HepG2 (cell line): Measurements from ENCODE around the gene GFPT2. TPM values are rescaled to one million over a fixed set of nuclear protein-coding genes. Genes with fewer than 3 reads are reported as not detected.

Experiments
- ATAC-seq: fragments of 200-7000 bp; cut with Tn5 transposase; 3 replicates; pipeline ENCODE4 v1.9.1; 2020; ENCODE audit warnings: mild to moderate bottlenecking, moderate library complexity
- BruUV-seq: library from RNA; stranded (reverse); fragments of 400-500 nt; replicated peaks from 2 replicates; lab custom pipeline; 2021; lab: Mats Ljungman, UMichigan
- CTCF ChIA-PET: fragments of 300-600 bp; formaldehyde crosslinking; extraction: SDS; loops from one replicate; lab custom pipeline; 2021; ENCODE audit warnings: low total read pairs, inconsistent platforms, low intra/inter-chr PET ratio; lab: Yijun Ruan, JAX
- POLR2A ChIA-PET: fragments of 350-600 bp; sonication (Branson Sonifier 250); formaldehyde crosslinking; loops from one replicate; lab custom pipeline; 2020; ENCODE audit warnings: antibody characterized with exemption, inconsistent platforms; lab: Yijun Ruan, JAX
- DNase-seq: peaks from one replicate; pipeline ENCODE4 v3.0.0-alpha.2; 2015; ENCODE audit warnings: low spot score
- FAIRE-seq: peaks from 3 replicates; lab custom pipeline; 2011; peaks lifted over from hg19 to GRCh38; lab: Jason Lieb, UNC
- H2AFZ ChIP-seq: one replicate; pipeline ENCODE4 v1.6.1; 2011; ENCODE audit warnings: low read length, inconsistent platforms
- H3K27ac ChIP-seq: fragments of 300-600 bp; 3 replicates; pipeline ENCODE4 v1.8.0; 2011; ENCODE audit warnings: mixed run types, mild to moderate bottlenecking, mixed read lengths, low read length, inconsistent platforms; ENCODE audit not compliant: insufficient read depth; ENCODE audit errors: extremely low read length
- H3K27me3 ChIP-seq, 2 experiments: fragments of 200-600 bp in 1 of 2; 2 replicates in 1 of 2; 3 replicates in 1 of 2; pipeline versions ENCODE4 v1.6.0 to v1.8.0; 2011; ENCODE audit warnings: low read length in 2 of 2, mild to moderate bottlenecking in 2 of 2, moderate library complexity in 2 of 2, inconsistent platforms in 1 of 2; ENCODE audit not compliant: insufficient read depth in 2 of 2, control insufficient read depth in 1 of 2
- H3K36me3 ChIP-seq, 2 experiments: fragments of 200-600 bp in 1 of 2; replicated peaks in 1 of 2; 2 replicates in 1 of 2; 3 replicates in 1 of 2; pipeline versions ENCODE4 v1.5.1 to v1.8.0; 2011; ENCODE audit warnings: low read length in 2 of 2, inconsistent platforms in 1 of 2; ENCODE audit not compliant: insufficient read depth in 2 of 2, control insufficient read depth in 1 of 2
- H3K4me1 ChIP-seq: 2 replicates; pipeline ENCODE4 v1.5.1; 2012; ENCODE audit warnings: low read length, inconsistent platforms; ENCODE audit not compliant: insufficient read depth
- H3K4me2 ChIP-seq: 2 replicates; pipeline ENCODE4 v1.6.0; 2011; ENCODE audit warnings: low read depth, low read length, inconsistent platforms
- H3K4me3 ChIP-seq, 3 experiments: fragments of 200-600 bp in 1 of 3; sonication (generic), shearing (Covaris generic) in 1 of 3; replicated peaks in 1 of 3; 2 replicates each; pipeline ENCODE4 v1.5.1; 2011 to 2016; ENCODE audit warnings: low read length in 3 of 3, inconsistent platforms in 2 of 3, low read depth in 2 of 3, mild to moderate bottlenecking in 2 of 3, control low read depth in 1 of 3, mixed read lengths in 1 of 3; ENCODE audit not compliant: insufficient read depth in 1 of 3
- H3K79me2 ChIP-seq: one replicate; pipeline ENCODE4 v1.6.1; 2011; ENCODE audit warnings: low read length, inconsistent platforms; ENCODE audit not compliant: insufficient read depth
- H3K9ac ChIP-seq: 2 replicates; pipeline ENCODE4 v1.6.0; 2011; ENCODE audit warnings: mild to moderate bottlenecking, low read depth, low read length, inconsistent platforms; ENCODE audit not compliant: insufficient read depth
- H3K9me3 ChIP-seq: 2 replicates; pipeline ENCODE4 v1.5.1; 2012; ENCODE audit warnings: mild to moderate bottlenecking, low read length
- H4K20me1 ChIP-seq: 2 replicates; pipeline ENCODE4 v1.6.0; 2011; ENCODE audit warnings: inconsistent platforms, mild to moderate bottlenecking, low read length, moderate library complexity; ENCODE audit not compliant: insufficient read depth
- BCL6 ChIP-seq: IDR thresholded peaks from 2 replicates; pipeline ENCODE4 v1.6.1; 2016; ENCODE audit warnings: missing genetic modification reagents, missing compliant biosample characterization
- CEBPG ChIP-seq: IDR thresholded peaks from 2 replicates; pipeline ENCODE4 v1.6.1; 2016
- ELF4 ChIP-seq: sonication (generic); formaldehyde crosslinking; IDR thresholded peaks from 2 replicates; pipeline ENCODE4 v1.5.0; 2020; ENCODE audit warnings: missing genetic modification reagents, mild to moderate bottlenecking, moderate library complexity, borderline replicate concordance
- KDM6A ChIP-seq: IDR thresholded peaks from 2 replicates; pipeline ENCODE4 v1.6.1; 2016; ENCODE audit warnings: low read depth
- KLF16 ChIP-seq, 2 experiments: sonication (generic) in 1 of 2; formaldehyde crosslinking in 1 of 2; IDR thresholded peaks; 2 replicates each; pipeline versions ENCODE4 v1.6.1 to v1.8.0; 2016 to 2023; ENCODE audit warnings: missing genetic modification reagents in 2 of 2, missing compliant biosample characterization in 1 of 2
- MAZ ChIP-seq, 2 experiments: sonication (generic) in 1 of 2; formaldehyde crosslinking in 1 of 2; IDR thresholded peaks; 2 replicates each; pipeline versions ENCODE4 v1.5.0 to v1.6.1; 2012 to 2020; ENCODE audit warnings: low read depth in 2 of 2, mild to moderate bottlenecking in 2 of 2, borderline replicate concordance in 1 of 2, improper control_type of control experiment in 1 of 2, low read length in 1 of 2, missing genetic modification reagents in 1 of 2, moderate library complexity in 1 of 2
- REXO4 ChIP-seq: sonication (generic); formaldehyde crosslinking; IDR thresholded peaks from 2 replicates; pipeline ENCODE4 v1.8.0; 2022; ENCODE audit warnings: missing genetic modification reagents, mild to moderate bottlenecking, borderline replicate concordance
- SRSF4 ChIP-seq: fragments of 200-400 bp; formaldehyde crosslinking; IDR thresholded peaks from one replicate; pipeline ENCODE4 v1.6.1; 2018; ENCODE audit warnings: mild to moderate bottlenecking, low read depth, low read length, moderate library complexity; ENCODE audit not compliant: poor library complexity, severe bottlenecking
- ZNF207 ChIP-seq: fragments of 450-650 bp; IDR thresholded peaks from 2 replicates; pipeline ENCODE4 v1.6.1; 2016; ENCODE audit warnings: antibody characterized with exemption, borderline replicate concordance
- WGBS: methylation state at CpG from one replicate; pipeline ENCODE4 v1.1.6; 2017; ENCODE audit warnings: low lambda C conversion rate; 5-methylcytosine and 5-hydroxymethylcytosine counted together
- in situ Hi-C: cut with HindIII; loops from 2 replicates; pipeline ENCODE4 v1.10.0; 2017; ENCODE audit warnings: low pct_unique_long_range_greater_than_20kb; ENCODE audit not compliant: extremely low pct_ligation_motif_present
- intact Hi-C: fragments of 100-400 bp; cut with micrococcal nuclease; formaldehyde crosslinking; loops from one replicate; pipeline ENCODE4 v1.10.0; 2022; ENCODE audit not compliant: unreplicated experiment
- polyA plus RNA-seq, 8 experiments: library from polyadenylated mRNA; depleted of rRNA in 3 of 8; stranded (reverse) in 7 of 8; unstranded in 1 of 8; fragments of >200 nt; fragmentation: Illumina TruSeq in 4 of 8; extraction: Trizol in 4 of 8; gene quantifications; 2 replicates each; pipeline versions ENCODE4 v1.2.1 to v1.2.3, GENCODE V29; 2011 to 2016; ENCODE audit warnings: low read depth in 4 of 8, missing spikeins in 1 of 8, mixed read lengths in 1 of 8; ENCODE audit not compliant: insufficient read depth in 1 of 8
- total RNA-seq, 5 experiments: library from RNA; depleted of rRNA; stranded (reverse); fragments of >200 nt; fragmentation: Illumina TruSeq; extraction: Trizol; gene quantifications; 2 replicates each; pipeline ENCODE4 v1.2.3, GENCODE V29; 2016; ENCODE audit warnings: low read depth in 1 of 5
- TF ChIP-seq, protein P1 (sequence below): sonication (generic); formaldehyde crosslinking; IDR thresholded peaks from 2 replicates; pipeline ENCODE4 v1.9.0; 2021; ENCODE audit warnings: mild to moderate bottlenecking, missing genetic modification reagents

The GFPT2 gene
- total and polyA plus RNA-seq, 2 of the 13 experiments (the other 11 are each of a cell fraction or from before 2014, with no cell fraction given) = 0.18 TPM

DNA sequence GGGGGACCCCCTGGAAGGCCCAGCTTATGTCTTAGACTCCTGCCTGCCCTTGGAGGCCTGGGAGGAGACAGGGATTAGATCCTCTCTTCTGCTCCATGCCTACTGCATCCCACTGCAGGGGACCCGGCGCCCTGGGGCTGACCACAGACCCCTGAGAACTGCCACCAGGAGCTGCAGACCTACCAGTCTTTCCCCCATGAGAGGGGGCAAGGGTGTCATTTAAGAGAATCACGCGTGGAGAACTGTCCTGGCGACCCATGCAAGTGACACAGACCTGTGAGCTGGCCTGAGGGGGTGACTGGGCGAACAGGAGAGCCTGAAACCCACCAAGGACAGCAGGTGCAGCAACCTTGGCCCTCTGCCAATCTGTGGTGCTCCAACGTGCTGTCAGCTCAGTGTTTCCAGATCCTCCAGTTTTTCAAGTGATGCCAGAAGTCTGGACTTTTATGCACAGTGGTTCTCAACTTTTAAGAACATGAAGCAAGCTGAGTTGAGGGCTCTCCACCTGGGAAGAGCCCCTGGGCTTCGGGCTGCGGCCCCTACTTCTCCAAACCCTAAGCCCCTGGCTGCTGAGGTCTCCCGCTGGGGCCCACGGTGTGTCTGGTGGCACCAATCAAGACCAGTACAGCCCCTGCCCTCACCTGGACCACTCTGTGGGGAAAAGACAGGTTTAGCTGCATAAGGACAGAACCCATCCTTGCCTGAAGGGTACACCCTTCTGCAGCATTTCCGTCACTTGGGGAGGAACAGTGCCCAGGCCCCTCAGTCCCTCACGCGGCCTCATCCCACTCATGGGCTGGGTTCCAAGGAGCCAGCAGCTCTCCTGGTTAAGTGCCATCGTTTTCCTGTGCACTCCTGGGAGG lies 18.2 kb downstream of the GFPT2 start:
- FAIRE-seq (no peak), ATAC-seq (no peak)
- 37% methylated on average over 8 of the region's 15 CpGs for WGBS
- CTCF ChIA-PET = no interaction called here
- H3K9me3 ChIP-seq = no peaks in the 10 kb centered on the region
- TF ChIP-seq ELF4 (CRISPR knock-in tag) (no peak), KLF16 (CRISPR knock-in tag; IDR thresholded peaks at IDR 0.05) (no peak)
- TF ChIP-seq, all 625 proteins: peak for 0
- Histone ChIP-seq H3K4me1 (0 out of 2 replicates have a peak, but pooled peaks cover 8% of the 10 kb centered on the region), H4K20me1 (no peaks in the 10 kb centered on the region), H3K27me3 (peaks cover 2 to 48% of the 10 kb centered on the region in 2 experiments; a peak in 3 of 5 replicates), H3K36me3 (no peaks in the 10 kb centered on the region), H3K27ac (no peak overlapping the region), H3K79me2 (no peaks in the 10 kb centered on the region), H2AFZ (no peak overlapping the region), H3K4me3 (no peak overlapping the region), H3K4me2 (no peak overlapping the region), H3K9ac (no peak overlapping the region)
- intact Hi-C loops (no loop called here), in situ Hi-C loops (no loop called here)
- POLR2A ChIA-PET = no interaction called here
- DNase-seq = no peak
- BruUV-seq = no TSS peak

DNA sequence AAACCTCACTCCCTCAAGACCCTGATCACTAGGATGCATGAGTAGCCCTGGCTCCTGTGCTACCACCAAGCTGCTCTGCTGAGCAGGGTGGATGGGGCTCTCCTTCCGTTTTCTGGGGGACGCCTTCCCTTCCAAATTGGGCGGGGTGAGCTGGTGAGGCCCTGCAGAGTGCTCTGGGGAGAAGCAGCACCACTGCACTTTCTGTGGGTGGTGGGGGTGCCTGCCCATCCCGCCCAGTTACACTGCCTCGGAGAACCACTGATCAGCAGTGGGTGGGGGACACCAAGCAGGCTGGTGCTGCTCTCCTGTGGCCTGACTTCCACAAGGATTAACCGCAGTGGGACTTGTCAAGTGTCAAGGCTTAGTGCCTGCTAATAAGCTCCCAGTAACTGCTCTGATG lies 19.0 kb downstream of the GFPT2 start:
- no peak overlapping the region for H3K27ac ChIP-seq
- 0% methylated on average over 1 of the region's 6 CpGs for WGBS
- ATAC-seq (no peak), FAIRE-seq (no peak), DNase-seq (no peak)
- no peaks in the 10 kb centered on the region for H3K9me3 ChIP-seq
- H3K4me2 ChIP-seq = no peak overlapping the region
- H3K79me2 ChIP-seq = no peaks in the 10 kb centered on the region
- BruUV-seq = no TSS peak
- in situ Hi-C loops = no loop called here
- no peak overlapping the region for H2AFZ ChIP-seq
- H3K36me3 ChIP-seq = no peaks in the 10 kb centered on the region
- no peak overlapping the region for H3K4me3 ChIP-seq
- peaks cover 2 to 47% of the 10 kb centered on the region in 2 experiments; a peak in 4 of 5 replicates for H3K27me3 ChIP-seq
- TF ChIP-seq MAZ (IDR thresholded peaks at IDR 0.05; ENCODE audit: borderline replicate concordance, low read depth, low read length) (no peak), MAZ (CRISPR knock-in tag; IDR thresholded peaks at IDR 0.05; ENCODE audit: low read depth) (no peak), BCL6 (CRISPR knock-in tag) (no peak), SRSF4 (no peak), KDM6A (CRISPR knock-in tag) (no peak), CEBPG (no peak), ZNF207 (no peak), REXO4 (CRISPR knock-in tag) (no peak)
- TF ChIP-seq, protein P1, sequence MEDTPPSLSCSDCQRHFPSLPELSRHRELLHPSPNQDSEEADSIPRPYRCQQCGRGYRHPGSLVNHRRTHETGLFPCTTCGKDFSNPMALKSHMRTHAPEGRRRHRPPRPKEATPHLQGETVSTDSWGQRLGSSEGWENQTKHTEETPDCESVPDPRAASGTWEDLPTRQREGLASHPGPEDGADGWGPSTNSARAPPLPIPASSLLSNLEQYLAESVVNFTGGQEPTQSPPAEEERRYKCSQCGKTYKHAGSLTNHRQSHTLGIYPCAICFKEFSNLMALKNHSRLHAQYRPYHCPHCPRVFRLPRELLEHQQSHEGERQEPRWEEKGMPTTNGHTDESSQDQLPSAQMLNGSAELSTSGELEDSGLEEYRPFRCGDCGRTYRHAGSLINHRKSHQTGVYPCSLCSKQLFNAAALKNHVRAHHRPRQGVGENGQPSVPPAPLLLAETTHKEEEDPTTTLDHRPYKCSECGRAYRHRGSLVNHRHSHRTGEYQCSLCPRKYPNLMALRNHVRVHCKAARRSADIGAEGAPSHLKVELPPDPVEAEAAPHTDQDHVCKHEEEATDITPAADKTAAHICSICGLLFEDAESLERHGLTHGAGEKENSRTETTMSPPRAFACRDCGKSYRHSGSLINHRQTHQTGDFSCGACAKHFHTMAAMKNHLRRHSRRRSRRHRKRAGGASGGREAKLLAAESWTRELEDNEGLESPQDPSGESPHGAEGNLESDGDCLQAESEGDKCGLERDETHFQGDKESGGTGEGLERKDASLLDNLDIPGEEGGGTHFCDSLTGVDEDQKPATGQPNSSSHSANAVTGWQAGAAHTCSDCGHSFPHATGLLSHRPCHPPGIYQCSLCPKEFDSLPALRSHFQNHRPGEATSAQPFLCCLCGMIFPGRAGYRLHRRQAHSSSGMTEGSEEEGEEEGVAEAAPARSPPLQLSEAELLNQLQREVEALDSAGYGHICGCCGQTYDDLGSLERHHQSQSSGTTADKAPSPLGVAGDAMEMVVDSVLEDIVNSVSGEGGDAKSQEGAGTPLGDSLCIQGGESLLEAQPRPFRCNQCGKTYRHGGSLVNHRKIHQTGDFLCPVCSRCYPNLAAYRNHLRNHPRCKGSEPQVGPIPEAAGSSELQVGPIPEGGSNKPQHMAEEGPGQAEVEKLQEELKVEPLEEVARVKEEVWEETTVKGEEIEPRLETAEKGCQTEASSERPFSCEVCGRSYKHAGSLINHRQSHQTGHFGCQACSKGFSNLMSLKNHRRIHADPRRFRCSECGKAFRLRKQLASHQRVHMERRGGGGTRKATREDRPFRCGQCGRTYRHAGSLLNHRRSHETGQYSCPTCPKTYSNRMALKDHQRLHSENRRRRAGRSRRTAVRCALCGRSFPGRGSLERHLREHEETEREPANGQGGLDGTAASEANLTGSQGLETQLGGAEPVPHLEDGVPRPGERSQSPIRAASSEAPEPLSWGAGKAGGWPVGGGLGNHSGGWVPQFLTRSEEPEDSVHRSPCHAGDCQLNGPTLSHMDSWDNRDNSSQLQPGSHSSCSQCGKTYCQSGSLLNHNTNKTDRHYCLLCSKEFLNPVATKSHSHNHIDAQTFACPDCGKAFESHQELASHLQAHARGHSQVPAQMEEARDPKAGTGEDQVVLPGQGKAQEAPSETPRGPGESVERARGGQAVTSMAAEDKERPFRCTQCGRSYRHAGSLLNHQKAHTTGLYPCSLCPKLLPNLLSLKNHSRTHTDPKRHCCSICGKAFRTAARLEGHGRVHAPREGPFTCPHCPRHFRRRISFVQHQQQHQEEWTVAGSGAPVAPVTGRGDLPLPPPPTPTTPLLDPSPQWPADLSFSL (CRISPR knock-in tag) = no peak
- TF ChIP-seq, all 625 proteins: peak for 0
- H3K4me1 ChIP-seq = 0 out of 2 replicates have a peak, but pooled peaks cover 8% of the 10 kb centered on the region
- ChIA-PET CTCF (no interaction called here), POLR2A (no interaction called here)
- H4K20me1 ChIP-seq = no peaks in the 10 kb centered on the region
- intact Hi-C loops = no loop called here
- no peak overlapping the region for H3K9ac ChIP-seq
